ENCODE results near the gene TCL1B.
"Not testable (repeated sequence)": the region's sequence is repeated elsewhere in the genome, so short reads cannot be mapped to it uniquely, and the experiment has no call there.

TCL1B gene

GRCh38 chr14:95703341-95703740 is 17.1 kb downstream of the TCL1B start:
- no peak for DNase-seq (ENCODE audit: low read depth)

- DNase-seq (ENCODE audit: low read depth), result no peak
Measured at GRCh38 chr14:95703805-95704204, 17.6 kb downstream of the TCL1B start.

- DNase-seq (ENCODE audit: low read depth), result no peak
Measured at GRCh38 chr14:95705518-95705917, 19.3 kb downstream of the TCL1B start.

- DNase-seq (ENCODE audit: low read depth), result no peak
Measured at GRCh38 chr14:95707327-95707726, 21.1 kb downstream of the TCL1B start.

- DNase-seq (ENCODE audit: low read depth), result no peak
Measured at GRCh38 chr14:95710106-95710505, 23.9 kb downstream of the TCL1B start.

- no peak for DNase-seq (ENCODE audit: low read depth)
Measured at GRCh38 chr14:95711476-95712176, 25.4 kb downstream of the TCL1B start.

GRCh38 chr14:95712398-95712797 is 26.2 kb downstream of the TCL1B start:
- DNase-seq (ENCODE audit: low read depth), result no peak

- DNase-seq (ENCODE audit: low read depth), result no peak
Measured at GRCh38 chr14:95713596-95714371, 27.6 kb downstream of the TCL1B start, which contains the start of gene TCL1A. TSS of gene TCL1A (minus strand) at chr14:95714125. CDS start at chr14:95714066, 59 bp downstream.

- no peak for DNase-seq (ENCODE audit: low read depth)
Measured at GRCh38 chr14:95722525-95723190, 36.4 kb downstream of the TCL1B start.

- DNase-seq (ENCODE audit: low read depth), result no peak
Measured at GRCh38 chr14:95725685-95726336, 39.6 kb downstream of the TCL1B start.

- DNase-seq (ENCODE audit: low read depth), result no peak
Measured at GRCh38 chr14:95727056-95727700, 41.0 kb downstream of the TCL1B start.

GRCh38 chr14:95729402-95730028 is 43.3 kb downstream of the TCL1B start:
- not testable (repeated sequence) for DNase-seq (ENCODE audit: low read depth)

- DNase-seq (ENCODE audit: low read depth), result no peak
Measured at GRCh38 chr14:95730126-95730525, 43.9 kb downstream of the TCL1B start.

GRCh38 chr14:95733212-95733611 is 47.0 kb downstream of the TCL1B start:
- no peak for DNase-seq (ENCODE audit: low read depth)

- DNase-seq (ENCODE audit: low read depth), result no peak
Measured at GRCh38 chr14:95739356-95739755, 53.1 kb downstream of the TCL1B start.

GRCh38 chr14:95741038-95741490 is 54.8 kb downstream of the TCL1B start:
- no peak for DNase-seq (ENCODE audit: low read depth)

GRCh38 chr14:95741781-95742180 is 55.6 kb downstream of the TCL1B start:
- DNase-seq (ENCODE audit: low read depth), result no peak
